DOHH2 (cell line): ENCODE data around the gene RNF4.

Experiments
- EZH2phosphoT487 ChIP-seq: fragments of 200-600 bp; sonication (generic); IDR thresholded peaks from 2 replicates; pipeline ENCODE4 v1.6.1; 2017; ENCODE audit warnings: borderline replicate concordance, mild to moderate bottlenecking, antibody characterized with exemption, low read length, moderate library complexity, mixed read lengths
- TF ChIP-seq, protein P1 (sequence below): fragments of 200-600 bp; sonication (generic); IDR thresholded peaks from one replicate; pipeline ENCODE4 v1.5.1; 2014; ENCODE audit warnings: antibody characterized with exemption, mild to moderate bottlenecking, low read depth, low read length; ENCODE audit not compliant: poor library complexity, severe bottlenecking

- TF ChIP-seq, protein P1, sequence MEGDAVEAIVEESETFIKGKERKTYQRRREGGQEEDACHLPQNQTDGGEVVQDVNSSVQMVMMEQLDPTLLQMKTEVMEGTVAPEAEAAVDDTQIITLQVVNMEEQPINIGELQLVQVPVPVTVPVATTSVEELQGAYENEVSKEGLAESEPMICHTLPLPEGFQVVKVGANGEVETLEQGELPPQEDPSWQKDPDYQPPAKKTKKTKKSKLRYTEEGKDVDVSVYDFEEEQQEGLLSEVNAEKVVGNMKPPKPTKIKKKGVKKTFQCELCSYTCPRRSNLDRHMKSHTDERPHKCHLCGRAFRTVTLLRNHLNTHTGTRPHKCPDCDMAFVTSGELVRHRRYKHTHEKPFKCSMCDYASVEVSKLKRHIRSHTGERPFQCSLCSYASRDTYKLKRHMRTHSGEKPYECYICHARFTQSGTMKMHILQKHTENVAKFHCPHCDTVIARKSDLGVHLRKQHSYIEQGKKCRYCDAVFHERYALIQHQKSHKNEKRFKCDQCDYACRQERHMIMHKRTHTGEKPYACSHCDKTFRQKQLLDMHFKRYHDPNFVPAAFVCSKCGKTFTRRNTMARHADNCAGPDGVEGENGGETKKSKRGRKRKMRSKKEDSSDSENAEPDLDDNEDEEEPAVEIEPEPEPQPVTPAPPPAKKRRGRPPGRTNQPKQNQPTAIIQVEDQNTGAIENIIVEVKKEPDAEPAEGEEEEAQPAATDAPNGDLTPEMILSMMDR = no peak
- no peak for TF ChIP-seq EZH2phosphoT487
Measured at GRCh38 chr4:2485956-2486355, 17.1 kb downstream of the RNF4 start.
